Amygdala (tissue), 56 donors: ENCODE data around the gene GATA1.
A peak's percentile ranks its signal among the peaks of the same experiment; 100 is the strongest.

ENCODE experiments used
- DNase-seq, 56 donors: peaks; one replicate each; lab custom pipeline; 2025; lab: John Stamatoyannopoulos, UW

Gene GATA1

GRCh38 chrX:48786341-48786800, at the start of gene GATA1:
Gene GATA1, plus strand, starts transcription at chrX:48786590. Its CDS starts 4,520 bp downstream, at chrX:48791110.
- no peak for DNase-seq

GRCh38 chrX:48736878-48737212, 49.5 kb upstream of the GATA1 start:
- DNase-seq = no peak

GRCh38 chrX:48737213-48737938, 49.0 kb upstream of the GATA1 start:
- peak; percentile 17 to 94 (median 84) for DNase-seq

- DNase-seq = peak in 1 of 56 donors; percentile 4
Observed at GRCh38 chrX:48737940-48738339, 48.5 kb upstream of the GATA1 start.

GRCh38 chrX:48741834-48742233, 44.6 kb upstream of the GATA1 start:
- no peak for DNase-seq

GRCh38 chrX:48745222-48745621, 41.2 kb upstream of the GATA1 start:
- no peak for DNase-seq

GRCh38 chrX:48747415-48748016, 38.9 kb upstream of the GATA1 start:
- no peak for DNase-seq

- DNase-seq = no peak
Observed at GRCh38 chrX:48749182-48749581, 37.2 kb upstream of the GATA1 start.

GRCh38 chrX:48751343-48751742, 35.0 kb upstream of the GATA1 start:
- no peak for DNase-seq

- DNase-seq = no peak
Observed at GRCh38 chrX:48752498-48752897, 33.9 kb upstream of the GATA1 start.

- DNase-seq = no peak
Observed at GRCh38 chrX:48753708-48754228, 32.6 kb upstream of the GATA1 start.

GRCh38 chrX:48754238-48754637, 32.2 kb upstream of the GATA1 start:
- DNase-seq = no peak

- no peak for DNase-seq
Observed at GRCh38 chrX:48761674-48762471, 24.5 kb upstream of the GATA1 start, which contains the start of gene GLOD5. Gene GLOD5, plus strand, starts transcription at chrX:48761747. Its CDS starts 44 bp downstream, at chrX:48761791.

GRCh38 chrX:48769230-48769629, 17.2 kb upstream of the GATA1 start:
- no peak for DNase-seq

GRCh38 chrX:48770296-48770695, 16.1 kb upstream of the GATA1 start:
- DNase-seq = no peak

GRCh38 chrX:48772602-48773001, 13.8 kb upstream of the GATA1 start:
- DNase-seq = no peak

- DNase-seq = no peak
Observed at GRCh38 chrX:48776818-48777439, 9.5 kb upstream of the GATA1 start.

GRCh38 chrX:48779399-48779798, 7.0 kb upstream of the GATA1 start:
- DNase-seq = no peak

GRCh38 chrX:48781705-48782104, 4.7 kb upstream of the GATA1 start:
- DNase-seq = no peak

- DNase-seq = no peak
Observed at GRCh38 chrX:48782216-48782615, 4.2 kb upstream of the GATA1 start.

GRCh38 chrX:48782795-48783194, 3.6 kb upstream of the GATA1 start:
- DNase-seq = no peak
